Stomach (tissue), 9 donors: ENCODE results near the gene GRIK2. TPM values are rescaled to one million over a fixed set of nuclear protein-coding genes. Genes with fewer than 3 reads are reported as not detected.

ENCODE experiments used
- DNase-seq, 2 donors: peaks; one replicate each; pipeline versions ENCODE4 v3.0.0 to v3.0.0-alpha.2; 2013 to 2019
- H3K27ac ChIP-seq, 5 donors: fragments of 200-600 bp in 4 of 5; sonication (generic) in 4 of 5; one replicate each; pipeline ENCODE4 v1.5.1; 2013 to 2019; ENCODE audit warnings: mild to moderate bottlenecking in 1 of 5, moderate library complexity in 1 of 5
- H3K27me3 ChIP-seq, 3 donors: fragments of 200-600 bp; sonication (generic); one replicate each; pipeline ENCODE4 v1.5.1; 2017 to 2019; ENCODE audit warnings: mixed run types in 1 of 3
- H3K36me3 ChIP-seq, 4 donors: fragments of 200-600 bp; sonication (generic); 1 replicate in 3 of 4; 2 replicates in 1 of 4; pipeline ENCODE4 v1.5.1; 2016 to 2019
- H3K4me1 ChIP-seq, 4 donors: fragments of 200-600 bp; sonication (generic); one replicate each; pipeline ENCODE4 v1.5.1; 2016 to 2019
- H3K4me3 ChIP-seq, 4 donors: fragments of 200-600 bp; sonication (generic) in 3 of 4; one replicate each; pipeline ENCODE4 v1.5.1; 2016 to 2019; ENCODE audit warnings: mild to moderate bottlenecking in 1 of 4
- H3K9me3 ChIP-seq, 4 donors: fragments of 200-600 bp; sonication (generic); one replicate each; pipeline ENCODE4 v1.5.1; 2016 to 2019
- EP300 ChIP-seq: sonication (generic); formaldehyde crosslinking; IDR thresholded peaks from one replicate; pipeline ENCODE4 v1.6.1; 2017; ENCODE audit warnings: antibody characterized with exemption
- POLR2A ChIP-seq, 4 donors: fragments of 450-650 bp; IDR thresholded peaks; one replicate each; pipeline ENCODE4 v1.6.1; 2016; ENCODE audit warnings: antibody characterized with exemption in 4 of 4, control low read depth in 2 of 4, mild to moderate bottlenecking in 1 of 4, moderate library complexity in 1 of 4
- POLR2AphosphoS5 ChIP-seq, 3 donors: sonication (generic); formaldehyde crosslinking; IDR thresholded peaks; one replicate each; pipeline ENCODE4 v1.6.1; 2016; ENCODE audit warnings: antibody characterized with exemption in 3 of 3
- WGBS, 5 donors: extraction: QIAGEN DNeasy Blood & Tissue Kit in 3 of 5; methylation state at CpG; one replicate each; pipeline versions ENCODE4 v1.1.5 to v1.1.7; 2013 to 2018; 5-methylcytosine and 5-hydroxymethylcytosine counted together
- intact Hi-C: fragments of 100-400 bp; cut with DNase I; formaldehyde crosslinking; loops from one replicate; pipeline ENCODE4 v1.15.1; 2023; ENCODE audit warnings: low total_unique reads
- polyA plus RNA-seq, 3 donors: library from polyadenylated mRNA; stranded (reverse); fragments of 200-250 nt; gene quantifications; one replicate each; pipeline ENCODE4 v1.2.3, GENCODE V29; 2013
- total RNA-seq, 5 donors: library from RNA; depleted of rRNA; stranded (reverse); fragments of >200 nt; gene quantifications; one replicate each; pipeline versions ENCODE4 v1.1.0 to v1.2.3, GENCODE V29; 2014 to 2016
- TF ChIP-seq, protein P1 (sequence below), 7 experiments: fragments of 450-650 bp in 4 of 7; fragments of 200-600 bp in 3 of 7; sonication (generic) in 3 of 7; IDR thresholded peaks; one replicate each; pipeline ENCODE4 v1.5.1; 2016 to 2019; ENCODE audit warnings: antibody characterized with exemption in 7 of 7, control low read depth in 2 of 7, mild to moderate bottlenecking in 1 of 7
- donor health status: healthy with polysubstance abuse.
- donor health status: Bipolar disorder and iron deficiency.
- donor health status: healthy.

Gene GRIK2
- total and polyA plus RNA-seq, 8 donors: 0.06 to 7.7 (median 0.50) TPM; not detected in 3

DNA sequence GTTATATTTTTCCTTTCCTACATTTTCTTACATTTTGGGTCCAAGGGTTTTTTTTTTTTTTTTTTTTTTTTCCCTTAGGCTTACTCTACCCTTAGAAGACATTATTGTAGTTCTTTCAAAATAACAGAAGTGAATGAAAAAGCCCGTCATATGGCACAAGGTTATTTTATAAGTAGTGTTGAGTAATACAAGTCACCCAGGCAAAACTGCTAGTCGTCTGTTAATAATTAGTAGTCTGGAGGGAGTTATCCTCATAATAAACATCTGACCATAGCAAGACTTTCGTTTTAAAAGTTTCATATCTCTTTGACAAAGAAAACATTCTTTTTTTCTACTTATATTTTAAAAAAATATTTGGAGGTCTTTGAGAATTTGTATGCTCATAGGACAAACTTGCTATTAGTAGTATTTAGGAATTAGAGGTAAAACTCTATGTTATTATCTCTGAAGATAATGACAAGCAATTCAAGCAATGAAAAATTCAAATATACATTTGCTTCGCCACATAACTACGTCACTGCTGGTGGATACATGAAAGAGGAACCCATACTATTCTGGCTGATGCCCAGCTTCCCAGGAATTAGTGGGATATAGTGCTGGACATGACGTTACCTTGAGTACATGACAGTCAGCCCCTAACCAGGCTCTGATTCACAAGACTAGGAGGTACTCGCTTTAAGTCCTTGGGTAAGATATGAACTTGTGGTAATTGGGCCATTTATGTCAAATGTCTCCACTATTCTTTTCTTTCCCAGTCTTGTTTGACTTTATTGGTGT lies 532.8 kb downstream of the GRIK2 start:
- intact Hi-C loops: no loop called here
- Histone ChIP-seq H3K27me3 (no peaks in the 10 kb centered on the region), H3K27ac (no peak overlapping the region), H3K9me3 (no peaks in the 10 kb centered on the region), H3K4me1 (no peaks in the 10 kb centered on the region), H3K4me3 (no peak overlapping the region), H3K36me3 (no peaks in the 10 kb centered on the region)
- no peak for DNase-seq
- 74 to 76% (median 75%) methylated on average over 7 of the region's 7 CpGs for WGBS, 5 donors
- TF ChIP-seq, protein P1, sequence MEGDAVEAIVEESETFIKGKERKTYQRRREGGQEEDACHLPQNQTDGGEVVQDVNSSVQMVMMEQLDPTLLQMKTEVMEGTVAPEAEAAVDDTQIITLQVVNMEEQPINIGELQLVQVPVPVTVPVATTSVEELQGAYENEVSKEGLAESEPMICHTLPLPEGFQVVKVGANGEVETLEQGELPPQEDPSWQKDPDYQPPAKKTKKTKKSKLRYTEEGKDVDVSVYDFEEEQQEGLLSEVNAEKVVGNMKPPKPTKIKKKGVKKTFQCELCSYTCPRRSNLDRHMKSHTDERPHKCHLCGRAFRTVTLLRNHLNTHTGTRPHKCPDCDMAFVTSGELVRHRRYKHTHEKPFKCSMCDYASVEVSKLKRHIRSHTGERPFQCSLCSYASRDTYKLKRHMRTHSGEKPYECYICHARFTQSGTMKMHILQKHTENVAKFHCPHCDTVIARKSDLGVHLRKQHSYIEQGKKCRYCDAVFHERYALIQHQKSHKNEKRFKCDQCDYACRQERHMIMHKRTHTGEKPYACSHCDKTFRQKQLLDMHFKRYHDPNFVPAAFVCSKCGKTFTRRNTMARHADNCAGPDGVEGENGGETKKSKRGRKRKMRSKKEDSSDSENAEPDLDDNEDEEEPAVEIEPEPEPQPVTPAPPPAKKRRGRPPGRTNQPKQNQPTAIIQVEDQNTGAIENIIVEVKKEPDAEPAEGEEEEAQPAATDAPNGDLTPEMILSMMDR (IDR thresholded peaks at IDR 0.05): no peak
- TF ChIP-seq POLR2A (IDR thresholded peaks at IDR 0.05): no peak
- TF ChIP-seq EP300: no peak
- no peak for TF ChIP-seq POLR2AphosphoS5 (IDR thresholded peaks at IDR 0.05)

DNA sequence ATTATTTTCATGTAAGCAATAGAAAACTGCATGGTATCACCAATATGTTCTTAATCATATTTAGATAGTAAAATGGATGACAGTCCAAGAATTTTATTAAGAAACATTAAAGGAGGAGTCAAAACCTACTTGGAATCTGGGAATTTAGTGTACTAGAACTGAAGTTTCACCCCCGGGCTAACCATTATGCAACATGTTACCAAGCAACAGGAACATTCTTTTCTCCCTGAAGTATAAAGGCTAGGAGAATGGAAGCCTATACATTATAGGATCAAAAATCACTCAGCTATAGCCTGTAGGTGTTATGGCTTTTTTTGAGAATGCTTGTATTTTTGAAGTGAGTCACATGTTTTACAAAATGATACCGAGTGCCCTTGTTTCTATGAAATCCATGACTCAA lies 538.3 kb downstream of the GRIK2 start:
- Histone ChIP-seq H3K36me3 (no peaks in the 10 kb centered on the region), H3K4me1 (no peaks in the 10 kb centered on the region), H3K27ac (no peak overlapping the region), H3K4me3 (no peak overlapping the region), H3K27me3 (no peaks in the 10 kb centered on the region), H3K9me3 (no peaks in the 10 kb centered on the region)
- TF ChIP-seq POLR2AphosphoS5 (IDR thresholded peaks at IDR 0.05): no peak
- TF ChIP-seq EP300: no peak
- TF ChIP-seq, protein P1 (IDR thresholded peaks at IDR 0.05): no peak
- TF ChIP-seq POLR2A (IDR thresholded peaks at IDR 0.05): no peak
- no peak for DNase-seq
- WGBS, 5 donors: 73 to 83% (median 77%) methylated on average over 2 of the region's 2 CpGs
- intact Hi-C loops: no loop called here

GRCh38 chr6:101932704-101933103 lies 539.2 kb downstream of the GRIK2 start:
- H3K27ac ChIP-seq: no peak overlapping the region
- H3K4me3 ChIP-seq: no peak overlapping the region
- no peak for DNase-seq
- no peaks in the 10 kb centered on the region for H3K36me3 ChIP-seq
- no peaks in the 10 kb centered on the region for H3K9me3 ChIP-seq
- no peaks in the 10 kb centered on the region for H3K27me3 ChIP-seq
- TF ChIP-seq, protein P1 (IDR thresholded peaks at IDR 0.05): no peak
- TF ChIP-seq EP300 (no peak), POLR2AphosphoS5 (IDR thresholded peaks at IDR 0.05) (no peak)
- no peaks in the 10 kb centered on the region for H3K4me1 ChIP-seq
- intact Hi-C loops: no loop called here
- 80 to 91% (median 85%) methylated on average over 3 of the region's 3 CpGs for WGBS, 5 donors

- no peak overlapping the region for H3K27ac ChIP-seq
- intact Hi-C loops: no loop called here
- TF ChIP-seq, protein P1 (IDR thresholded peaks at IDR 0.05): no peak
- TF ChIP-seq POLR2AphosphoS5 (IDR thresholded peaks at IDR 0.05): no peak
- TF ChIP-seq EP300: no peak
- TF ChIP-seq POLR2A (IDR thresholded peaks at IDR 0.05): no peak
- DNase-seq: no peak
- 75 to 96% (median 85%) methylated on average over 1 of the region's 1 CpG for WGBS, 5 donors
- no peak overlapping the region for H3K4me3 ChIP-seq
- H3K4me1 ChIP-seq: no peaks in the 10 kb centered on the region
- H3K9me3 ChIP-seq: no peaks in the 10 kb centered on the region
- H3K36me3 ChIP-seq: no peaks in the 10 kb centered on the region
- H3K27me3 ChIP-seq: no peaks in the 10 kb centered on the region
Measured at GRCh38 chr6:101935732-101936131, 542.2 kb downstream of the GRIK2 start.
